Endothelial cell of umbilical vein (primary cell): ENCODE data around the gene EPDR1. TPM values are rescaled to one million over a fixed set of nuclear protein-coding genes. Genes with fewer than 3 reads are reported as not detected.

ENCODE experiments used
- BruUV-seq: library from RNA; stranded (reverse); fragments of 400-500 nt; replicated peaks from 2 replicates; lab custom pipeline; 2021; lab: Mats Ljungman, UMichigan
- CTCF ChIA-PET: fragments of 300-600, 350-600 bp; sonication (Branson Sonifier 250); formaldehyde crosslinking; loops from one replicate; lab custom pipeline; 2021; ENCODE audit warnings: antibody characterized with exemption, inconsistent platforms; lab: Charles Lee
- POLR2A ChIA-PET: fragments of 300-600, 350-600 bp; sonication (Branson Sonifier 250); formaldehyde crosslinking; loops from one replicate; lab custom pipeline; 2021; ENCODE audit warnings: antibody characterized with exemption, inconsistent platforms; lab: Charles Lee
- DNase-seq: peaks from one replicate; pipeline ENCODE4 v3.0.0-alpha.2; 2011; ENCODE audit warnings: low read depth, low spot score
- FAIRE-seq: peaks from 2 replicates; lab custom pipeline; 2011; peaks lifted over from hg19 to GRCh38; lab: Jason Lieb, UNC
- H2AFZ ChIP-seq: 2 replicates; pipeline ENCODE4 v1.6.0; 2012; ENCODE audit warnings: low read depth, low read length, control low read depth, inconsistent platforms
- H3K27ac ChIP-seq: 2 replicates; pipeline ENCODE4 v1.5.1; 2011; ENCODE audit warnings: low read depth, mild to moderate bottlenecking, control low read depth, low read length, moderate library complexity; ENCODE audit not compliant: insufficient read depth
- H3K27me3 ChIP-seq, 2 experiments: 2 replicates each; pipeline versions ENCODE4 v1.6.0 to v1.6.1; 2011; ENCODE audit warnings: low read length in 2 of 2, mixed read lengths in 1 of 2; ENCODE audit not compliant: control insufficient read depth in 2 of 2, insufficient read depth in 2 of 2
- H3K36me3 ChIP-seq, 2 experiments: 2 replicates in 1 of 2; 3 replicates in 1 of 2; pipeline ENCODE4 v1.5.1; 2011; ENCODE audit warnings: low read length in 2 of 2, mild to moderate bottlenecking in 1 of 2, moderate library complexity in 1 of 2; ENCODE audit not compliant: control insufficient read depth in 2 of 2, insufficient read depth in 2 of 2; ENCODE audit errors: extremely low read depth in 1 of 2
- H3K4me1 ChIP-seq: 3 replicates; pipeline ENCODE4 v1.5.1; 2011; ENCODE audit warnings: mild to moderate bottlenecking, low read length; ENCODE audit not compliant: control insufficient read depth, insufficient read depth; ENCODE audit errors: extremely low read depth
- H3K4me2 ChIP-seq: 2 replicates; pipeline ENCODE4 v1.6.1; 2011; ENCODE audit warnings: low read length, control low read depth, mixed read lengths; ENCODE audit not compliant: insufficient read depth
- H3K4me3 ChIP-seq, 3 experiments: fragments of 200-600 bp in 1 of 3; sonication (generic), shearing (Covaris generic) in 1 of 3; replicated peaks in 1 of 3; 2 replicates each; pipeline ENCODE4 v1.5.1; 2011 to 2016; ENCODE audit warnings: control low read depth in 3 of 3, low read length in 3 of 3, mild to moderate bottlenecking in 2 of 3, inconsistent platforms in 1 of 3, low read depth in 1 of 3, moderate library complexity in 1 of 3; ENCODE audit not compliant: insufficient read depth in 1 of 3
- H3K79me2 ChIP-seq: 2 replicates; pipeline ENCODE4 v1.6.0; 2012; ENCODE audit warnings: low read length, inconsistent platforms; ENCODE audit not compliant: control insufficient read depth, insufficient read depth
- H3K9ac ChIP-seq: replicated peaks from 2 replicates; pipeline ENCODE3; 2011; ENCODE audit warnings: low read length, control low read depth; ENCODE audit not compliant: insufficient read depth; ENCODE audit errors: extremely low read depth
- H3K9me1 ChIP-seq: replicated peaks from 3 replicates; pipeline ENCODE4 v1.6.0; 2011; ENCODE audit warnings: mild to moderate bottlenecking, low read length; ENCODE audit not compliant: control insufficient read depth, insufficient read depth; ENCODE audit errors: extremely low read depth
- H3K9me3 ChIP-seq: replicated peaks from 2 replicates; pipeline ENCODE4 v1.5.1; 2012; ENCODE audit warnings: low read length, inconsistent platforms; ENCODE audit not compliant: control insufficient read depth, insufficient read depth
- H4K20me1 ChIP-seq: replicated peaks from 2 replicates; pipeline ENCODE3; 2011; ENCODE audit warnings: mild to moderate bottlenecking, low read length; ENCODE audit not compliant: control insufficient read depth, insufficient read depth; ENCODE audit errors: extremely low read depth
- CTCF ChIP-seq, 2 donors: IDR thresholded peaks; 1 replicate in 1 of 2; 2 replicates in 1 of 2; pipeline ENCODE4 v1.5.1; 2011; ENCODE audit warnings: low read length in 2 of 2, mild to moderate bottlenecking in 2 of 2, moderate library complexity in 2 of 2, control low read depth in 1 of 2, inconsistent platforms in 1 of 2, low read depth in 1 of 2; ENCODE audit not compliant: insufficient read depth in 1 of 2; ENCODE audit errors: extremely low read depth in 1 of 2
- EZH2 ChIP-seq: IDR thresholded peaks from 2 replicates; pipeline ENCODE4 v1.6.1; 2012; ENCODE audit warnings: borderline replicate concordance, low read depth, mild to moderate bottlenecking, moderate library complexity, low read length, inconsistent platforms; ENCODE audit not compliant: severe bottlenecking
- FOS ChIP-seq: IDR thresholded peaks from 2 replicates; pipeline ENCODE4 v1.6.1; 2011; ENCODE audit warnings: mild to moderate bottlenecking, low read length, moderate library complexity, borderline replicate concordance; ENCODE audit not compliant: insufficient read depth
- GATA2 ChIP-seq: IDR thresholded peaks from 2 replicates; pipeline ENCODE4 v1.7.0; 2011; ENCODE audit warnings: low read depth, mild to moderate bottlenecking, moderate library complexity, mixed read lengths, low read length; ENCODE audit not compliant: insufficient read length, insufficient read depth
- JUN ChIP-seq: IDR thresholded peaks from 2 replicates; pipeline ENCODE4 v1.6.1; 2011; ENCODE audit warnings: borderline replicate concordance, low read depth; ENCODE audit not compliant: insufficient read length, insufficient read depth
- MAX ChIP-seq: IDR thresholded peaks from 2 replicates; pipeline ENCODE4 v1.6.1; 2011; ENCODE audit not compliant: insufficient read depth, insufficient read length
- MYC ChIP-seq: IDR thresholded peaks from one replicate; pipeline ENCODE4 v1.6.1; 2011; ENCODE audit warnings: mild to moderate bottlenecking, low read depth, low read length
- POLR2A ChIP-seq: IDR thresholded peaks from 2 replicates; pipeline ENCODE4 v1.6.1; 2012; ENCODE audit warnings: low read depth, mild to moderate bottlenecking, control low read depth, low read length
- POLR2AphosphoS5 ChIP-seq: IDR thresholded peaks from 2 replicates; pipeline ENCODE4 v1.6.1; 2012; ENCODE audit warnings: low read depth, mild to moderate bottlenecking, control low read depth, low read length, moderate library complexity; ENCODE audit not compliant: insufficient read depth
- dilution Hi-C: fragments of 300-500 bp; cut with MboI; formaldehyde crosslinking; loops from one replicate; pipeline ENCODE4 v1.15.0; 2019; ENCODE audit warnings: low sequenced_read_pairs; ENCODE audit not compliant: extremely low pct_ligation_motif_present
- intact Hi-C: fragments of 100-400 bp; cut with micrococcal nuclease; formaldehyde crosslinking; loops from one replicate; pipeline ENCODE4 v1.10.0; 2022
- polyA plus RNA-seq, 4 experiments: library from polyadenylated mRNA; depleted of rRNA in 3 of 4; stranded (reverse) in 3 of 4; unstranded in 1 of 4; fragments of >200 nt; gene quantifications; 2 replicates each; pipeline versions ENCODE4 v1.2.1 to v1.2.3, GENCODE V29; 2011 to 2012; ENCODE audit warnings: missing spikeins in 1 of 4
- total RNA-seq: library from RNA; stranded (reverse); gene quantifications from 2 replicates; pipeline ENCODE4 v1.2.3, GENCODE V29; 2021

Gene EPDR1
- total and polyA plus RNA-seq, 2 donors (not counting 3 experiments of a cell fraction or from before 2014, with no cell fraction given): 0.40 to 0.66 TPM

- H3K36me3 ChIP-seq: no peaks in the 10 kb centered on the region
- FAIRE-seq: no peak
- dilution Hi-C loops (no loop called here), intact Hi-C loops (no loop called here)
- BruUV-seq: no TSS peak
- no peaks in the 10 kb centered on the region for H3K9me1 ChIP-seq
- TF ChIP-seq EZH2: no peak
- TF ChIP-seq POLR2AphosphoS5: no peak
- no peak for TF ChIP-seq JUN
- TF ChIP-seq FOS: no peak
- no peak for TF ChIP-seq CTCF (IDR thresholded peaks at IDR 0.05; ENCODE audit: extremely low read depth in 1 of 2, insufficient read depth in 1 of 2, low read depth in 1 of 2, low read length in 2 of 2)
- TF ChIP-seq POLR2A: no peak
- TF ChIP-seq MYC: no peak
- TF ChIP-seq GATA2: no peak
- no peak for TF ChIP-seq MAX
- no peak overlapping the region for H3K9ac ChIP-seq
- no peak for DNase-seq
- POLR2A ChIA-PET: no interaction called here
- no peaks in the 10 kb centered on the region for H4K20me1 ChIP-seq
- H3K27ac ChIP-seq: no peak overlapping the region
- no peak overlapping the region for H3K4me3 ChIP-seq
- no peaks in the 10 kb centered on the region for H3K79me2 ChIP-seq
- no peaks in the 10 kb centered on the region for H3K27me3 ChIP-seq
- H3K4me1 ChIP-seq: no peaks in the 10 kb centered on the region
- no peak overlapping the region for H3K4me2 ChIP-seq
- CTCF ChIA-PET: no interaction called here
- H2AFZ ChIP-seq: no peak overlapping the region
- no peaks in the 10 kb centered on the region for H3K9me3 ChIP-seq
These were observed 27.4 kb downstream of the EPDR1 start for GRCh38 chr7:37947941-37948210.
